Measurements from ENCODE around the gene TTC14. TPM values are rescaled to one million over a fixed set of nuclear protein-coding genes. Genes with fewer than 3 reads are reported as not detected.

TTC14 gene
- total and polyA plus RNA-seq, 11 donors, result 4.8 to 20.4 (median 10.9) TPM

DNA sequence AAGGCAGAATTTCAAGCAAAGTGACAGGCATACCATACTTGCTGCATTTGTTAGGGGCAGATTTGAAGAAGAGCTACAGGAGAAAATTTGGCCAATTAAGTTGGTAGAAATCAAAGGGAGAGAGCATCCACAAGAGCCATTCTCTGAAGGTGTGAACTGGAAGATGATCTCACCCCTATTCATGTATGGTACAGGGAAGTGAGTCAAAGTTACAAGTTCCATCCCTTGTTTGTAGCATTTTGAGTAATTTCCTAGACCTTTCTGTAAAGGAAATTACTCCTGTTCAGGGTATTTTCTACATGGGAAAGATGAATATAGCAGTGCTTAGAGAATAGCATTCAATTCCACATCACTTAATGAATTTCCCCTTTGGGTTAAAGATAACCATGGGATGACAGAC, 28.4 kb downstream of the TTC14 start:
- TF ChIP-seq, protein P1, sequence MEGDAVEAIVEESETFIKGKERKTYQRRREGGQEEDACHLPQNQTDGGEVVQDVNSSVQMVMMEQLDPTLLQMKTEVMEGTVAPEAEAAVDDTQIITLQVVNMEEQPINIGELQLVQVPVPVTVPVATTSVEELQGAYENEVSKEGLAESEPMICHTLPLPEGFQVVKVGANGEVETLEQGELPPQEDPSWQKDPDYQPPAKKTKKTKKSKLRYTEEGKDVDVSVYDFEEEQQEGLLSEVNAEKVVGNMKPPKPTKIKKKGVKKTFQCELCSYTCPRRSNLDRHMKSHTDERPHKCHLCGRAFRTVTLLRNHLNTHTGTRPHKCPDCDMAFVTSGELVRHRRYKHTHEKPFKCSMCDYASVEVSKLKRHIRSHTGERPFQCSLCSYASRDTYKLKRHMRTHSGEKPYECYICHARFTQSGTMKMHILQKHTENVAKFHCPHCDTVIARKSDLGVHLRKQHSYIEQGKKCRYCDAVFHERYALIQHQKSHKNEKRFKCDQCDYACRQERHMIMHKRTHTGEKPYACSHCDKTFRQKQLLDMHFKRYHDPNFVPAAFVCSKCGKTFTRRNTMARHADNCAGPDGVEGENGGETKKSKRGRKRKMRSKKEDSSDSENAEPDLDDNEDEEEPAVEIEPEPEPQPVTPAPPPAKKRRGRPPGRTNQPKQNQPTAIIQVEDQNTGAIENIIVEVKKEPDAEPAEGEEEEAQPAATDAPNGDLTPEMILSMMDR (IDR thresholded peaks at IDR 0.05), result no peak
- no peak for TF ChIP-seq POLR2A (IDR thresholded peaks at IDR 0.05)
- Histone ChIP-seq H3K4me1 (no peaks in the 10 kb centered on the region), H3K27me3 (peaks cover 0 to 6% (median 0%) of the 10 kb centered on the region in 9 donors), H3K27ac (no peak overlapping the region), H3K9me3 (no peaks in the 10 kb centered on the region), H3K36me3 (peaks cover 0 to 7% (median 0%) of the 10 kb centered on the region in 9 donors), H3K4me3 (no peak overlapping the region)
- intact Hi-C loops (cut with DNase I), result no loop called here
- no peak for ATAC-seq
- no peak for DNase-seq

DNA sequence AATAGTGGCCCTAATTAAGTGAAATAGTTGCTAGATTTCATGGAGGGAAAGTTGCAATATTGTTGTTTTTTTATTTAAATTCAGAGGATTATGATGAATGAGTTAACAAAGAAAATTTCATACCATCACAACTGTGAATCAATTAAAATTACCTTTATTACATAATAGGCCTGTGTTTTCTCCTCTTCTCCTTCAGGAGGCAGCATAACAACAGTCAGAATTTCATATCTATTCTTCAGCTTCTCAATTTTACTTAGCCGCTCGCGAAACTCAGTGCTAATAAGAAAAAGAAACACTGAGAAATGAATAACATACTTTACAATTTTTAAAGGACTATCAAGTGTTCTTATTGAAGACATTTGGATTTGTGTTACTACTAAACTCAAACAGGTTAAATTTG, 29.4 kb downstream of the TTC14 start:
- DNase-seq (no peak), ATAC-seq (no peak)
- 85 to 93% (median 88%) methylated on average over 3 of the region's 3 CpGs for WGBS, 4 donors
- Histone ChIP-seq H3K4me1 (no peaks in the 10 kb centered on the region), H3K27me3 (peaks cover 0 to 6% (median 0%) of the 10 kb centered on the region in 9 donors), H3K27ac (no peak overlapping the region), H3K4me3 (no peak overlapping the region), H3K9me3 (no peaks in the 10 kb centered on the region), H3K36me3 (peaks cover 0 to 4% (median 0%) of the 10 kb centered on the region in 9 donors)
- TF ChIP-seq, protein P1 (IDR thresholded peaks at IDR 0.05), result no peak
- TF ChIP-seq POLR2A (IDR thresholded peaks at IDR 0.05), result no peak
- intact Hi-C loops (cut with DNase I), result no loop called here

- Histone ChIP-seq H3K27ac (no peak overlapping the region), H3K27me3 (peaks cover 0 to 6% (median 0%) of the 10 kb centered on the region in 9 donors), H3K36me3 (no peaks in the 10 kb centered on the region), H3K9me3 (no peaks in the 10 kb centered on the region), H3K4me1 (no peaks in the 10 kb centered on the region), H3K4me3 (no peak overlapping the region)
- ATAC-seq (no peak), DNase-seq (no peak)
- 21 to 35% (median 23%) methylated on average over 2 of the region's 2 CpGs for WGBS, 4 donors
- intact Hi-C loops (cut with DNase I), result no loop called here
- TF ChIP-seq, protein P1 (IDR thresholded peaks at IDR 0.05), result no peak
- TF ChIP-seq POLR2A (IDR thresholded peaks at IDR 0.05), result no peak
Measured at GRCh38 chr3:180633722-180634121, 31.8 kb downstream of the TTC14 start.

DNA sequence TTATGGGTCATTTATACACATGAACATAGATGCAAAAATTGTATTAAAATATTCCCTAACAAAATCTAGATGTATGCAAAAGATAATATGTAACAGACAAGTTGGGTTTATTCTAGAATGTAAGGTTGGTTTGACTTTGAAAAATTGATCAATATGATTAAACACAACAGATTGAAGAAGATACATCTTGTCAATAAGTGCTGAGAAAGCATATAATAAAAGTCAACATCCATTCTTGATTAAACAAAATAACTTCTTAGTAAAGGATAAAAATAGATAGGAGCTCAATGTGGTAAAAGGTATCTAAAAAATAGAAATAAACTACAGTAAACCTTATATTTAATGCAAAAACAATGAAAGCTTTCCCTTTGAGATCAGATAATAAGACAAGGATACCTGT, 39.0 kb downstream of the TTC14 start:
- no peak overlapping the region for H3K4me3 ChIP-seq
- ATAC-seq, result no peak
- no peaks in the 10 kb centered on the region for H3K4me1 ChIP-seq
- H3K9me3 ChIP-seq, result no peaks in the 10 kb centered on the region
- no peak for DNase-seq
- no peaks in the 10 kb centered on the region for H3K36me3 ChIP-seq
- TF ChIP-seq, protein P1 (IDR thresholded peaks at IDR 0.05), result no peak
- TF ChIP-seq POLR2A (IDR thresholded peaks at IDR 0.05), result no peak
- no peak overlapping the region for H3K27ac ChIP-seq
- intact Hi-C loops (cut with DNase I), result no loop called here
- no peaks in the 10 kb centered on the region for H3K27me3 ChIP-seq

All from heart left ventricle (tissue), 16 donors.